Common myeloid progenitor, CD34-positive (primary cell): ENCODE data around the gene MORF4L1.

ENCODE experiments used
- CTCF ChIA-PET: fragments of 350-600 bp; sonication (Branson Sonifier 250); formaldehyde crosslinking; loops from one replicate; lab custom pipeline; 2021; ENCODE audit warnings: antibody characterized with exemption; lab: Charles Lee
- POLR2A ChIA-PET: fragments of 350-600 bp; sonication (Branson Sonifier 250); formaldehyde crosslinking; loops from one replicate; lab custom pipeline; 2021; ENCODE audit warnings: antibody characterized with exemption; lab: Charles Lee
- DNase-seq, 3 donors: peaks; one replicate each; pipeline versions ENCODE4 v3.0.0 to v3.0.0-alpha.2; 2013
- H3K27ac ChIP-seq, 2 experiments: 1 replicate in 1 of 2; 2 replicates in 1 of 2; pipeline ENCODE4 v1.7.0; 2013; ENCODE audit warnings: inconsistent platforms in 2 of 2, low read length in 2 of 2, mild to moderate bottlenecking in 2 of 2, low read depth in 1 of 2, moderate library complexity in 1 of 2; ENCODE audit not compliant: severe bottlenecking in 2 of 2, insufficient read depth in 1 of 2, poor library complexity in 1 of 2
- H3K27me3 ChIP-seq, 5 experiments: replicated peaks in 2 of 5; 1 replicate in 3 of 5; 2 replicates in 2 of 5; pipeline versions ENCODE4 v1.6.1 to v1.7.0; 2013; ENCODE audit warnings: low read length in 4 of 5, mild to moderate bottlenecking in 2 of 5, moderate library complexity in 2 of 5, inconsistent platforms in 1 of 5; ENCODE audit not compliant: insufficient read depth in 5 of 5, control insufficient read depth in 4 of 5
- H3K36me3 ChIP-seq, 4 experiments: 1 replicate in 2 of 4; 2 replicates in 2 of 4; pipeline versions ENCODE4 v1.6.1 to v1.7.0; 2013; ENCODE audit warnings: low read length in 3 of 4, control low read depth in 1 of 4, mild to moderate bottlenecking in 1 of 4; ENCODE audit not compliant: control insufficient read depth in 4 of 4, insufficient read depth in 4 of 4
- H3K4me1 ChIP-seq, 4 experiments: 1 replicate in 3 of 4; 2 replicates in 1 of 4; pipeline versions ENCODE4 v1.6.1 to v1.7.1; 2013; ENCODE audit warnings: low read length in 3 of 4, mild to moderate bottlenecking in 3 of 4, control low read depth in 1 of 4, inconsistent platforms in 1 of 4, moderate library complexity in 1 of 4; ENCODE audit not compliant: control insufficient read depth in 4 of 4, insufficient read depth in 4 of 4; ENCODE audit errors: control extremely low read depth in 1 of 4
- H3K4me3 ChIP-seq, 7 experiments: 1 replicate in 4 of 7; 2 replicates in 3 of 7; pipeline versions ENCODE4 v1.5.1 to v1.7.0; 2013; ENCODE audit warnings: mild to moderate bottlenecking in 7 of 7, low read length in 6 of 7, moderate library complexity in 6 of 7, inconsistent platforms in 2 of 7, low read depth in 2 of 7, control low read depth in 1 of 7; ENCODE audit not compliant: insufficient read depth in 4 of 7, control insufficient read depth in 1 of 7; ENCODE audit errors: extremely low read depth in 1 of 7
- H3K9me3 ChIP-seq, 5 experiments: 1 replicate in 4 of 5; 2 replicates in 1 of 5; pipeline versions ENCODE4 v1.6.1 to v1.7.1; 2013; ENCODE audit warnings: low read length in 4 of 5, mild to moderate bottlenecking in 2 of 5, inconsistent platforms in 1 of 5, low read depth in 1 of 5, moderate library complexity in 1 of 5; ENCODE audit not compliant: control insufficient read depth in 4 of 5, insufficient read depth in 2 of 5; ENCODE audit errors: control extremely low read depth in 1 of 5
- WGBS: methylation state at CpG from one replicate; pipeline ENCODE4 v1.1.5; 2013; ENCODE audit not compliant: insufficient coverage; 5-methylcytosine and 5-hydroxymethylcytosine counted together

Gene MORF4L1

DNA sequence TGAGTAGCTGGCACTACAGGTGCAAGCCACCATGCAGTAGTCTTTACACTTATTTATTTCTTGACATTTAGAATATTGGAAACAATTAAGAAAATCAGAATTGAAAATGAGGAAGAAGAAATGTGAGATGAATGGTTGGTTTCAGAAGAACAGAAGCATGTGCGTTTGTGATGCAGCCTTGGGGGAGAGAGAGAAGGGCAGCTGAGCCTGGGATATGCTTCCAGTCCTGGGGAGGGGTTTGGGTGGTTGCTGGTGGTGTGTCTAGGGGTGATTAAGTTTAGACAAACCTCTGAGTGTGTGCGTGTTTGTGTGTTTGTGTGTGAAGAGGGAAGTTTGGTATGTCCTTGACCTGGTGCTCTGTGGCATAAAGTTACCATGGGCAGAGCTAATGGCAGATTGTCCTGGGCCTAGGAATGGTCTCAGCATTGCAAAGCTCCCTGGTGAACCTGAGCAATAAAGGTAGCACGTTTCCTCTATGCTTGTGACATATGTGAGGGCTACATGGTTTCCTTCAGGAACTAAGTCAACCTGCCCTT lies 36.5 kb downstream of the MORF4L1 start:
- WGBS: 71% methylated on average over 3 of the region's 3 CpGs
- H3K27me3 ChIP-seq: no peaks in the 10 kb centered on the region
- H3K36me3 ChIP-seq: peaks cover 18 to 95% (median 55%) of the 10 kb centered on the region in 4 experiments
- ChIA-PET CTCF (interaction anchor here (0.6 to 7.9 kb wide), 15 partner anchors 11 to 279 kb away, joined by 3 to 65 read pairs (median 11); partner anchors contain the start of gene CTSH), POLR2A (no interaction called here)
- peaks cover 0 to 9% (median 0%) of the 10 kb centered on the region in 4 experiments for H3K4me1 ChIP-seq
- H3K4me3 ChIP-seq: no peak overlapping the region
- H3K27ac ChIP-seq: no peak overlapping the region
- no peaks in the 10 kb centered on the region for H3K9me3 ChIP-seq
- DNase-seq: no peak

DNA sequence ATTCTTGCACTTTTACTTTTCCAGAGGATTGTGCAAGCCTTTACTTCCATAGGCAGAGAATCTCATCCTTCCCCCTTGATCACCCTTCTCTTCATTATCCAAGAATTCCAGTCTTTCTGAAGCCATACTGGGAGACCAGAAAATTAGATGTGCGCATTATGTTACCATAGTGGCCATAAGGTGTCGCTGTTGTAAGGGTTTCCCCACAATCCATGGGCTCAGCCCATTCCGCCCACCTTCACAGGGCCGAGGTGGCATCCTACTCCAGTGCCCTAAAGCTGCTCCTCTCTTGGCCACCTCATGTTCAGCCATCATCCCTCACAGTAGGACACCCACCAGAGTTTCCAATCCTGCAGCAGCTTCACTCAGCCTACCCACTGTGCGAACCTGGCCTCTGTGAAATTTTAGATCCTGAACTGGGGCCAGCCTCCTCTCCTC lies 37.1 kb downstream of the MORF4L1 start:
- H3K36me3 ChIP-seq: peaks cover 18 to 91% (median 53%) of the 10 kb centered on the region in 4 experiments
- POLR2A ChIA-PET: no interaction called here
- CTCF ChIA-PET: interaction anchor here (0.6 to 7.9 kb wide), 18 partner anchors 8 to 278 kb away, joined by 3 to 65 read pairs (median 6); partner anchors contain the start of gene CTSH
- no peaks in the 10 kb centered on the region for H3K9me3 ChIP-seq
- peak; percentile 34 to 62 (median 59) for DNase-seq
- WGBS: 62% methylated on average over 5 of the region's 5 CpGs
- H3K27ac ChIP-seq: no peak overlapping the region
- H3K4me3 ChIP-seq: no peak overlapping the region
- peaks cover 0 to 14% (median 0%) of the 10 kb centered on the region in 4 experiments for H3K4me1 ChIP-seq
- no peaks in the 10 kb centered on the region for H3K27me3 ChIP-seq

DNA sequence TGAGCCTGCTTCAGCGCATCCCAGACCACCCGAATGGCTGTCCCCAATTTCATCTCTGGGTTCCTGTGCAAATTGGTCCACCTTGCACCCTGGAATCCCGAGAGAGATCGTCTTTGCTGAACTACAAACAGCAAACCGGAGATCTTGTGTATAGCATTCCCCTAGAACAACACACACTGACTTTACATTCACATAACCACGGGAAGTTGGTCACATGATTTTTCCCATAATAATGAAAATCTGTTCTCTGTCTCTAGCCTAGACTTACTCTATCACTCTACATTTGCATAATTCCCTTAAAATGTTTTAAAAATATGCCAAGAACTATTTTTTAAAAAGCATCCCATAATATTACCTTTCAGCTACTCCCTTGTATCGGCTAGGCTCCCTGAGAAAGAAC lies 37.6 kb downstream of the MORF4L1 start:
- ChIA-PET CTCF (interaction anchor here (0.8 to 7.9 kb wide), 15 partner anchors 9 to 273 kb away, joined by 3 to 65 read pairs (median 5); no protein-coding TSS in a partner anchor), POLR2A (no interaction called here)
- 83% methylated on average over 6 of the region's 7 CpGs for WGBS
- no peaks in the 10 kb centered on the region for H3K27me3 ChIP-seq
- H3K9me3 ChIP-seq: no peaks in the 10 kb centered on the region
- peaks cover 0 to 17% (median 3%) of the 10 kb centered on the region in 4 experiments for H3K4me1 ChIP-seq
- no peak for DNase-seq
- H3K4me3 ChIP-seq: no peak overlapping the region
- peaks cover 18 to 87% (median 52%) of the 10 kb centered on the region in 4 experiments for H3K36me3 ChIP-seq
- H3K27ac ChIP-seq: no peak overlapping the region

DNA sequence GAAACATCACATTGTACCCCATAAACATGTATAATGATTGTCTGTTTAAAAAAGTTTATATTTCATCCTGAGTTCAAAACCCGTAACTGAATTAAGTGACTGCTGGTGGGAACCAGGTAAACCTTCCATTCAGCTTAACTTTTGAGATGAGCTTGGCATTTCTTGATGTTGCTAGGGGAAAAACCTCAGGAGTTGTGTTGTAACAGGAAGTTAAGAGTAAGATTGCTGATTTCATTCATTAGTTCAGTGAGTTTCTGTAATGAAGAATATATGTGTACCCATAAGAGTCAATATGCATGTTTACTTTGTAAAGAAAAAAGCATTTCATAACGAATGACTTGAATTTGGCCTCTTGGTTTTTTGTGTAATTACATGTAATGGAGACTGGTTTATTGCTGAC lies 39.6 kb downstream of the MORF4L1 start:
- Histone ChIP-seq H3K27me3 (no peaks in the 10 kb centered on the region), H3K36me3 (peaks cover 12 to 69% (median 37%) of the 10 kb centered on the region in 4 experiments), H3K4me3 (no peak overlapping the region), H3K4me1 (peaks cover 0 to 29% (median 10%) of the 10 kb centered on the region in 4 experiments), H3K9me3 (no peaks in the 10 kb centered on the region), H3K27ac (no peak overlapping the region)
- no peak for DNase-seq
- CTCF ChIA-PET: interaction anchor here (1.2 to 3.5 kb wide), 5 partner anchors 13 to 272 kb away, joined by 3 to 13 read pairs (median 11); no protein-coding TSS in a partner anchor
- WGBS: 100% methylated on average over 2 of the region's 2 CpGs
- POLR2A ChIA-PET: no interaction called here

DNA sequence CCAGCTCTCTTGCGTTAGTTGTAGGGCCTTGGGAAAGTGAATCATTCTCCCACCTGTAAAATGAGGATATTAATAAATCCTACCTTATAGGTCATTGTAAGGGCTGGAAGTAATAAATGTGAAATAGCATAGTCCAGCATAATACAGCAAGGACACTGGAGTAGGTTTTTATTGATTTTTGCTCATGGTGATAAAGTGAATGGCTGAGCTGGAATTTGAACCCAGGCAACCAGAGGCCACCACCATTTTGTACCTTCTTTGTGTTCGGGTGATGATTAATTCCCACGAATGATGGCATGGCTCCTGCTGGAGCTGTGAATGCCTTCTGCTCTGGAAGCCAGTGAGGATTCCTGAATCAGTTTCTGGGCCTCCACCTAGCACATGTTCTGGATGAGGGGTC lies 40.3 kb downstream of the MORF4L1 start:
- Histone ChIP-seq H3K4me1 (peaks cover 0 to 34% (median 10%) of the 10 kb centered on the region in 4 experiments), H3K36me3 (peaks cover 12 to 66% (median 35%) of the 10 kb centered on the region in 4 experiments)
- POLR2A ChIA-PET: no interaction called here

DNA sequence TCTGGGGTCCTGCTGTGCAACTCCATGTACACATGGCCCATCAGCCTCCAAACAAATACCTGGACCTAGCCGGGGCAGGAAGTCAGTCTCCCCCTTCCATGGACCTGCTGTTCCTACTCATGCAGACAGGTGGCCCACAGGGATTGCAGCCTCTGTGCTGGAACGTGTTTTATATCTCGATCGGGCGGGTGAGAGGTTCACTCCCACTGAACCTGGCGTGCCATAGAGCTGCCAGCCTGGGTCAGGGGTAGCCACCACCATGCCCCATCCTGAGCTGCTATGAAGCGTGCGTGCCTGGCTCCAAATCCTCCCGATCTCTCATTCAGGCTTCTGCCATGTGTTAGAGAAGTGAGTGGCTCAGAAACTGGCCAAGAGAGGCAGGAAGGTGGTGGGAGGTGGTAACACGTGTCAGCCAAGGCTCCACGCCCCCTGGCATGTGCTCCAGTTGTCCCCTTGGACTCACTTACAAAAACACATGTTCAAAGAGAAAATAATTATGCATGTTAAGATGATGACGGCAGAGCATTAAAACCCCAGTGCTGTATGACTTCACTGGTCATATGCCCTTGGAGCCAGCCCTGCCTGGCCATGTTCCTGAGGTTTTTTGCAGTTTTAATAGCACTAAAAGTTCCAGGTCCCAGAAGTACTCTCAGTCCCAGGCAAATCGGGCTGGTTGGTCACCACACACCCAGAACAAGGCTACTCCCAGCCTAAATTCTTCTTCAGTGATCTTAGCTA lies 41.5 kb downstream of the MORF4L1 start:
- ChIA-PET CTCF (interaction anchor here (0.9 to 3.5 kb wide), 7 partner anchors 11 to 737 kb away, joined by 3 to 13 read pairs (median 9); no protein-coding TSS in a partner anchor), POLR2A (no interaction called here)
- Histone ChIP-seq H3K27me3 (no peaks in the 10 kb centered on the region), H3K36me3 (peaks cover 15 to 61% (median 38%) of the 10 kb centered on the region in 4 experiments), H3K9me3 (no peaks in the 10 kb centered on the region), H3K4me3 (no peak overlapping the region), H3K4me1 (peaks cover 0 to 34% (median 10%) of the 10 kb centered on the region in 4 experiments), H3K27ac (no peak overlapping the region)
- 94% methylated on average over 9 of the region's 13 CpGs for WGBS
- no peak for DNase-seq

More for the DNA sequence above, 40.3 kb downstream of the MORF4L1 start:
- CTCF ChIA-PET: interaction anchor here (1.2 to 3.5 kb wide), 5 partner anchors 14 to 271 kb away, joined by 3 to 13 read pairs (median 11); no protein-coding TSS in a partner anchor
- H3K27me3 ChIP-seq: no peaks in the 10 kb centered on the region
- no peaks in the 10 kb centered on the region for H3K9me3 ChIP-seq
- 100% methylated on average over 1 of the region's 3 CpGs for WGBS
- no peak overlapping the region for H3K4me3 ChIP-seq
- DNase-seq: no peak
- peak overlapping the region in 1 of 2 experiments; percentile 30 for H3K27ac ChIP-seq
